B cell (primary cell): ENCODE measurements around the gene LSS. TPM values are rescaled to one million over a fixed set of nuclear protein-coding genes. Genes with fewer than 3 reads are reported as not detected.

Source experiments
- ATAC-seq: fragments of 200-7000 bp; cut with Tn5 transposase; one replicate; pipeline ENCODE4 v1.10.0; 2021; ENCODE audit warnings: low read depth, mild to moderate bottlenecking, moderate number of reproducible peaks, moderate library complexity
- CTCF ChIA-PET: fragments of 350-600 bp; sonication (Branson Sonifier 250); formaldehyde crosslinking; loops from one replicate; lab custom pipeline; 2021; ENCODE audit warnings: antibody characterized with exemption, inconsistent platforms; lab: Charles Lee
- POLR2A ChIA-PET: fragments of 350-600 bp; sonication (Branson Sonifier 250); formaldehyde crosslinking; loops from one replicate; lab custom pipeline; 2021; ENCODE audit warnings: antibody characterized with exemption; lab: Charles Lee
- DNase-seq: peaks from one replicate; pipeline ENCODE4 v3.0.0; 2013
- H2AFZ ChIP-seq: 2 replicates; pipeline ENCODE4 v1.6.1; 2012; ENCODE audit warnings: mild to moderate bottlenecking, low read depth, low read length; ENCODE audit not compliant: insufficient read depth, poor library complexity, severe bottlenecking
- H3K27ac ChIP-seq, 2 donors: 1 replicate in 1 of 2; 2 replicates in 1 of 2; pipeline ENCODE4 v1.5.1; 2012 to 2013; ENCODE audit warnings: low read length in 2 of 2, mild to moderate bottlenecking in 2 of 2, moderate library complexity in 1 of 2
- H3K27me3 ChIP-seq, 4 experiments: fragments of 200-600 bp in 1 of 4; sonication (generic) in 1 of 4; replicated peaks in 1 of 4; 1 replicate in 2 of 4; 2 replicates in 2 of 4; pipeline versions ENCODE4 v1.6.1 to v1.7.0; 2013 to 2016; ENCODE audit warnings: low read length in 3 of 4, mild to moderate bottlenecking in 2 of 4, mixed read lengths in 1 of 4, moderate library complexity in 1 of 4; ENCODE audit not compliant: insufficient read depth in 4 of 4, control insufficient read depth in 3 of 4; ENCODE audit errors: control extremely low read depth in 1 of 4
- H3K36me3 ChIP-seq, 2 experiments: replicated peaks in 1 of 2; 1 replicate in 1 of 2; 2 replicates in 1 of 2; pipeline versions ENCODE4 v1.6.1 to v1.7.1; 2013; ENCODE audit warnings: low read length in 1 of 2; ENCODE audit not compliant: insufficient read depth in 2 of 2, control insufficient read depth in 1 of 2; ENCODE audit errors: control extremely low read depth in 1 of 2, extremely low read depth in 1 of 2
- H3K4me1 ChIP-seq, 2 donors: fragments of 200-600 bp in 1 of 2; sonication (generic) in 1 of 2; 1 replicate in 1 of 2; 2 replicates in 1 of 2; pipeline versions ENCODE4 v1.5.1 to v1.6.1; 2013 to 2017; ENCODE audit warnings: low read length in 2 of 2; ENCODE audit not compliant: control insufficient read depth in 2 of 2, insufficient read depth in 2 of 2
- H3K4me2 ChIP-seq: replicated peaks from 2 replicates; pipeline ENCODE3; 2012; ENCODE audit warnings: mild to moderate bottlenecking, low read depth, low read length; ENCODE audit not compliant: poor library complexity, severe bottlenecking
- H3K4me3 ChIP-seq, 5 experiments: fragments of 200-600 bp in 1 of 5; sonication (generic) in 1 of 5; 1 replicate in 3 of 5; 2 replicates in 2 of 5; pipeline versions ENCODE4 v1.5.1 to v1.7.0; 2011 to 2016; ENCODE audit warnings: low read length in 4 of 5, mild to moderate bottlenecking in 4 of 5, low read depth in 2 of 5, control low read depth in 1 of 5, moderate library complexity in 1 of 5; ENCODE audit not compliant: insufficient read depth in 1 of 5; ENCODE audit errors: control extremely low read depth in 1 of 5, extremely low read depth in 1 of 5
- H3K79me2 ChIP-seq: fragments of 200-600 bp; sonication (generic); one replicate; pipeline ENCODE4 v1.6.0; 2016; ENCODE audit warnings: low read length; ENCODE audit not compliant: control insufficient read depth, insufficient read depth
- H3K9ac ChIP-seq: fragments of 200-600 bp; sonication (generic); 2 replicates; pipeline ENCODE4 v1.6.1; 2017; ENCODE audit warnings: mild to moderate bottlenecking, low read length, moderate library complexity
- H3K9me3 ChIP-seq, 3 donors: one replicate each; pipeline versions ENCODE4 v1.6.1 to v1.7.1; 2013; ENCODE audit warnings: low read length in 2 of 3; ENCODE audit not compliant: control insufficient read depth in 2 of 3, insufficient read depth in 1 of 3; ENCODE audit errors: control extremely low read depth in 1 of 3
- H4K20me1 ChIP-seq: 2 replicates; pipeline ENCODE4 v1.6.0; 2012; ENCODE audit warnings: mild to moderate bottlenecking, low read length; ENCODE audit not compliant: insufficient read depth, control insufficient read depth, poor library complexity, severe bottlenecking
- H3K27ac Mint-ChIP-seq: one replicate; pipeline ENCODE4 v1.8.0; 2021; ENCODE audit warnings: mixed read lengths
- H3K27me3 Mint-ChIP-seq: one replicate; pipeline ENCODE4 v1.8.0; 2021; ENCODE audit warnings: mixed read lengths
- H3K4me1 Mint-ChIP-seq: one replicate; pipeline ENCODE4 v1.8.0; 2021; ENCODE audit warnings: mixed read lengths
- H3K4me3 Mint-ChIP-seq: one replicate; pipeline ENCODE4 v1.8.0; 2021; ENCODE audit warnings: mixed read lengths
- H3K9me3 Mint-ChIP-seq: one replicate; pipeline ENCODE4 v1.8.0; 2022; ENCODE audit warnings: mixed read lengths; ENCODE audit not compliant: insufficient read depth
- EZH2 ChIP-seq: IDR thresholded peaks from 2 replicates; pipeline ENCODE4 v1.6.1; 2012; ENCODE audit warnings: borderline replicate concordance, low read depth, mild to moderate bottlenecking, moderate library complexity, low read length; ENCODE audit not compliant: insufficient read depth, poor library complexity, severe bottlenecking
- WGBS: methylation state at CpG from one replicate; pipeline ENCODE4 v1.1.5; 2013; ENCODE audit warnings: missing lambda C conversion rate; ENCODE audit not compliant: insufficient coverage; 5-methylcytosine and 5-hydroxymethylcytosine counted together
- intact Hi-C: fragments of 100-400 bp; cut with micrococcal nuclease; formaldehyde crosslinking; loops from one replicate; pipeline ENCODE4 v1.10.0; 2022
- polyA plus RNA-seq: library from polyadenylated mRNA; depleted of rRNA; stranded (reverse); fragments of >200 nt; gene quantifications from 2 replicates; pipeline ENCODE4 v1.2.3, GENCODE V29; 2012
- total RNA-seq, 2 donors: library from RNA; stranded (reverse); fragments of 120-200 nt in 1 of 2; gene quantifications; 1 replicate in 1 of 2; 2 replicates in 1 of 2; pipeline versions ENCODE4 v1.2.3 to v1.2.4, GENCODE V29; 2013 to 2022
- TF ChIP-seq, protein P1 (sequence below): fragments of 200-600 bp; IDR thresholded peaks from one replicate; pipeline ENCODE4 v1.8.0; 2022; ENCODE audit warnings: antibody characterized with exemption, mild to moderate bottlenecking

Gene LSS
- total and polyA plus RNA-seq, 2 donors (not counting 1 experiment from before 2014, with no cell fraction given), result 30.2 to 58.1 TPM

GRCh38 chr21:46139686-46140085 lies 88.9 kb downstream of the LSS start:
- Histone ChIP-seq H3K27me3 (no peaks in the 10 kb centered on the region), H4K20me1 (no peaks in the 10 kb centered on the region), H2AFZ (no peak overlapping the region), H3K36me3 (no peaks in the 10 kb centered on the region), H3K4me1 (peaks cover 0 to 5% of the 10 kb centered on the region in 2 donors), H3K27ac (no peak overlapping the region), H3K4me3 (no peak overlapping the region), H3K9ac (no peak overlapping the region), H3K4me2 (no peak overlapping the region), H3K79me2 (no peaks in the 10 kb centered on the region), H3K9me3 (peaks cover 0 to 9% (median 0%) of the 10 kb centered on the region in 3 donors)
- ChIA-PET CTCF (no interaction called here), POLR2A (no interaction called here)
- WGBS, result 94% methylated on average over 8 of the region's 15 CpGs
- intact Hi-C loops, result no loop called here
- Mint-ChIP-seq H3K4me3 (no peak overlapping the region), H3K27ac (no peak overlapping the region), H3K9me3 (no peaks in the 10 kb centered on the region), H3K27me3 (peaks cover 3% of the 10 kb centered on the region), H3K4me1 (peaks cover 7% of the 10 kb centered on the region)
- no peak for DNase-seq
- ATAC-seq, result no peak
- TF ChIP-seq, protein P1, sequence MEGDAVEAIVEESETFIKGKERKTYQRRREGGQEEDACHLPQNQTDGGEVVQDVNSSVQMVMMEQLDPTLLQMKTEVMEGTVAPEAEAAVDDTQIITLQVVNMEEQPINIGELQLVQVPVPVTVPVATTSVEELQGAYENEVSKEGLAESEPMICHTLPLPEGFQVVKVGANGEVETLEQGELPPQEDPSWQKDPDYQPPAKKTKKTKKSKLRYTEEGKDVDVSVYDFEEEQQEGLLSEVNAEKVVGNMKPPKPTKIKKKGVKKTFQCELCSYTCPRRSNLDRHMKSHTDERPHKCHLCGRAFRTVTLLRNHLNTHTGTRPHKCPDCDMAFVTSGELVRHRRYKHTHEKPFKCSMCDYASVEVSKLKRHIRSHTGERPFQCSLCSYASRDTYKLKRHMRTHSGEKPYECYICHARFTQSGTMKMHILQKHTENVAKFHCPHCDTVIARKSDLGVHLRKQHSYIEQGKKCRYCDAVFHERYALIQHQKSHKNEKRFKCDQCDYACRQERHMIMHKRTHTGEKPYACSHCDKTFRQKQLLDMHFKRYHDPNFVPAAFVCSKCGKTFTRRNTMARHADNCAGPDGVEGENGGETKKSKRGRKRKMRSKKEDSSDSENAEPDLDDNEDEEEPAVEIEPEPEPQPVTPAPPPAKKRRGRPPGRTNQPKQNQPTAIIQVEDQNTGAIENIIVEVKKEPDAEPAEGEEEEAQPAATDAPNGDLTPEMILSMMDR, result no peak
- TF ChIP-seq EZH2, result no peak

- WGBS, result 75% methylated on average over 28 of the region's 28 CpGs
- CTCF ChIA-PET, result no interaction called here
- intact Hi-C loops, result no loop called here
Observed at GRCh38 chr21:46138383-46138970, 90.1 kb downstream of the LSS start.

More at GRCh38 chr21:46138383-46138970, 90.1 kb downstream of the LSS start:
- DNase-seq, result no peak
- Mint-ChIP-seq H3K9me3 (no peaks in the 10 kb centered on the region), H3K4me1 (peaks cover 1% of the 10 kb centered on the region), H3K27ac (no peak overlapping the region), H3K4me3 (no peak overlapping the region), H3K27me3 (peaks cover 3% of the 10 kb centered on the region)
- Histone ChIP-seq H3K27me3 (no peaks in the 10 kb centered on the region), H3K4me3 (no peak overlapping the region), H3K9ac (no peak overlapping the region), H3K4me1 (no peaks in the 10 kb centered on the region), H3K27ac (no peak overlapping the region), H4K20me1 (no peaks in the 10 kb centered on the region), H3K4me2 (no peak overlapping the region), H2AFZ (no peak overlapping the region), H3K79me2 (no peaks in the 10 kb centered on the region), H3K36me3 (no peaks in the 10 kb centered on the region), H3K9me3 (peaks cover 0 to 9% (median 0%) of the 10 kb centered on the region in 3 donors)
- POLR2A ChIA-PET, result no interaction called here
- ATAC-seq, result no peak
- TF ChIP-seq EZH2, result no peak
- TF ChIP-seq, protein P1, result no peak
